ENCODE data around the gene TBC1D2B. TPM values are rescaled to one million over a fixed set of nuclear protein-coding genes. Genes with fewer than 3 reads are reported as not detected.
"Not testable (repeated sequence)": the region's sequence is repeated elsewhere in the genome, so short reads cannot be mapped to it uniquely, and the experiment has no call there.

The TBC1D2B gene
- total and polyA plus RNA-seq, 2 donors (not counting 3 experiments of a cell fraction or from before 2014, with no cell fraction given) = 30.8 to 46.1 TPM

GRCh38 chr15:77988347-77989295, 88.9 kb downstream of the TBC1D2B start:
- Histone ChIP-seq H3K4me3 (replicated peaks in 1 of 3; ENCODE audit: insufficient read depth in 1 of 3, low read depth in 1 of 3, low read length in 3 of 3) (no peak overlapping the region), H3K9me1 (replicated peaks; ENCODE audit: control insufficient read depth, extremely low read depth, insufficient read depth, low read length) (no peaks in the 10 kb centered on the region), H3K4me1 (ENCODE audit: control insufficient read depth, extremely low read depth, insufficient read depth, low read length) (peaks cover 14% of the 10 kb centered on the region), H3K27me3 (ENCODE audit: control insufficient read depth in 2 of 2, insufficient read depth in 2 of 2, low read length in 2 of 2) (peaks cover 0 to 1% of the 10 kb centered on the region in 2 experiments), H3K4me2 (ENCODE audit: insufficient read depth, low read length) (no peak overlapping the region), H4K20me1 (replicated peaks; ENCODE audit: control insufficient read depth, extremely low read depth, insufficient read depth, low read length) (no peaks in the 10 kb centered on the region), H3K36me3 (ENCODE audit: control insufficient read depth in 2 of 2, extremely low read depth in 1 of 2, insufficient read depth in 2 of 2, low read length in 2 of 2) (no peaks in the 10 kb centered on the region), H2AFZ (ENCODE audit: low read depth, low read length) (no peak overlapping the region), H3K9me3 (replicated peaks; ENCODE audit: control insufficient read depth, insufficient read depth, low read length) (no peaks in the 10 kb centered on the region), H3K27ac (ENCODE audit: insufficient read depth, low read depth, low read length) (no peak overlapping the region), H3K79me2 (ENCODE audit: control insufficient read depth, insufficient read depth, low read length) (no peaks in the 10 kb centered on the region), H3K9ac (replicated peaks; ENCODE audit: extremely low read depth, insufficient read depth, low read length) (no peak overlapping the region)
- CTCF ChIA-PET = interaction anchor here (0.6 to 1.5 kb wide), 3 partner anchors 23 to 120 kb away, joined by 3 to 4 read pairs (median 3); no protein-coding TSS in a partner anchor
- dilution Hi-C loops (cut with MboI; ENCODE audit: extremely low pct_ligation_motif_present, low sequenced_read_pairs) = no loop called here
- TF ChIP-seq EZH2 (IDR thresholded peaks at IDR 0.05; ENCODE audit: borderline replicate concordance, low read depth, low read length, severe bottlenecking) = no peak
- BruUV-seq (replicated peaks) = no TSS peak
- POLR2A ChIA-PET = no interaction called here
- DNase-seq (ENCODE audit: low read depth, low spot score) (no peak), FAIRE-seq (no peak)
- intact Hi-C loops (cut with micrococcal nuclease) = no loop called here

DNA sequence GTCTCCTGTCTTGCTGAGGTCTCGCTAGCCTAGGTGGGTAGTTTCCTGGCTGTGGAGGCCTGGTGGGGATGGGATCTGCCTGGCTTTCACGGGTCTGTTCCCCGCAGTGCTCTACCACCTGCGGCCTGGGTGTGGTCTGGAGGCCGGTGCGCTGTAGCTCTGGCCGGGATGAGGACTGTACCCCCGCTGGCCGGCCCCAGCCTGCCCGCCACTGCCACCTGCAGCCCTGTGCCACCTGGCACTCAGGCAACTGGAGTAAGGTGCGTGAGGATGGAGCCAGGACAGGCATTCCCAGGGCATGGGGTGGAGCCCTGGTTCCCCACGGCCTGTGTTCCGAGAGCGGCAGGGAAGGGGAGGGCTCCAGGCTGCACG, 89.8 kb downstream of the TBC1D2B start:
- H3K4me1 ChIP-seq (ENCODE audit: control insufficient read depth, extremely low read depth, insufficient read depth, low read length); H3K4me2 ChIP-seq (ENCODE audit: insufficient read depth, low read length); H3K36me3 ChIP-seq (ENCODE audit: control insufficient read depth in 2 of 2, extremely low read depth in 1 of 2, insufficient read depth in 2 of 2, low read length in 2 of 2); dilution Hi-C loops (cut with MboI; ENCODE audit: extremely low pct_ligation_motif_present, low sequenced_read_pairs); H3K27ac ChIP-seq (ENCODE audit: insufficient read depth, low read depth, low read length); BruUV-seq (replicated peaks); H4K20me1 ChIP-seq (replicated peaks; ENCODE audit: control insufficient read depth, extremely low read depth, insufficient read depth, low read length); POLR2A ChIA-PET; H3K79me2 ChIP-seq (ENCODE audit: control insufficient read depth, insufficient read depth, low read length); H3K9me1 ChIP-seq (replicated peaks; ENCODE audit: control insufficient read depth, extremely low read depth, insufficient read depth, low read length); H3K9ac ChIP-seq (replicated peaks; ENCODE audit: extremely low read depth, insufficient read depth, low read length); H2AFZ ChIP-seq (ENCODE audit: low read depth, low read length); H3K27me3 ChIP-seq (ENCODE audit: control insufficient read depth in 2 of 2, insufficient read depth in 2 of 2, low read length in 2 of 2); intact Hi-C loops (cut with micrococcal nuclease); FAIRE-seq; H3K4me3 ChIP-seq (replicated peaks in 1 of 3; ENCODE audit: insufficient read depth in 1 of 3, low read depth in 1 of 3, low read length in 3 of 3); DNase-seq (ENCODE audit: low read depth, low spot score); H3K9me3 ChIP-seq (replicated peaks; ENCODE audit: control insufficient read depth, insufficient read depth, low read length): not testable (repeated sequence)
- CTCF ChIA-PET = interaction anchor here (0.9 to 1.5 kb wide), 3 partner anchors 21 to 121 kb away, joined by 3 to 4 read pairs (median 3); no protein-coding TSS in a partner anchor

Data from endothelial cell of umbilical vein (primary cell).